CD4-positive, CD25-positive, alpha-beta regulatory T cell (primary cell): Measurements from ENCODE around the gene INHBE. TPM values are rescaled to one million over a fixed set of nuclear protein-coding genes. Genes with fewer than 3 reads are reported as not detected.
"Not testable (repeated sequence)": the region's sequence is repeated elsewhere in the genome, so short reads cannot be mapped to it uniquely, and the experiment has no call there.

Experiments
- ATAC-seq, 2 donors: fragments of 150-1000 bp; cut with Tn5 transposase; one replicate each; pipeline ENCODE4 v1.10.0; 2021; ENCODE audit warnings: low read depth in 2 of 2, moderate number of reproducible peaks in 2 of 2, moderate library complexity in 1 of 2
- DNase-seq, 3 donors: peaks; one replicate each; pipeline versions ENCODE4 v3.0.0 to v3.0.0-alpha.2; 2012 to 2022; ENCODE audit warnings: mixed read lengths in 1 of 3
- H3K27ac ChIP-seq: one replicate; pipeline ENCODE4 v1.7.0; 2013; ENCODE audit warnings: mild to moderate bottlenecking, low read length; ENCODE audit not compliant: insufficient read depth, poor library complexity, severe bottlenecking
- H3K27me3 ChIP-seq: one replicate; pipeline ENCODE4 v1.7.0; 2013; ENCODE audit warnings: low read length; ENCODE audit not compliant: control insufficient read depth, insufficient read depth
- H3K36me3 ChIP-seq: one replicate; pipeline ENCODE4 v1.7.0; 2013; ENCODE audit warnings: mild to moderate bottlenecking, low read length, moderate library complexity; ENCODE audit not compliant: control insufficient read depth, insufficient read depth
- H3K4me1 ChIP-seq: 2 replicates; pipeline ENCODE4 v1.7.0; 2013; ENCODE audit warnings: mild to moderate bottlenecking, low read length; ENCODE audit not compliant: insufficient read depth, control insufficient read depth, poor library complexity, severe bottlenecking
- H3K4me3 ChIP-seq: one replicate; pipeline ENCODE4 v1.7.0; 2013; ENCODE audit warnings: low read depth, mild to moderate bottlenecking, low read length, moderate library complexity
- H3K9me3 ChIP-seq, 2 experiments: 1 replicate in 1 of 2; 2 replicates in 1 of 2; pipeline ENCODE4 v1.7.0; 2013; ENCODE audit warnings: low read length in 2 of 2, mild to moderate bottlenecking in 1 of 2, moderate library complexity in 1 of 2; ENCODE audit not compliant: control insufficient read depth in 2 of 2
- H3K27ac Mint-ChIP-seq, 3 donors: one replicate each; pipeline ENCODE4 v1.8.0; 2020 to 2022; ENCODE audit warnings: mild to moderate bottlenecking in 3 of 3, mixed read lengths in 3 of 3, moderate library complexity in 2 of 3
- H3K27me3 Mint-ChIP-seq: one replicate; pipeline ENCODE4 v1.8.0; 2022; ENCODE audit warnings: mild to moderate bottlenecking, mixed read lengths
- H3K36me3 Mint-ChIP-seq: one replicate; pipeline ENCODE4 v1.8.0; 2020; ENCODE audit warnings: mixed read lengths
- H3K4me1 Mint-ChIP-seq, 4 donors: one replicate each; pipeline ENCODE4 v1.8.0; 2020 to 2022; ENCODE audit warnings: mixed read lengths in 4 of 4, mild to moderate bottlenecking in 1 of 4
- H3K4me3 Mint-ChIP-seq, 4 donors: one replicate each; pipeline ENCODE4 v1.8.0; 2020 to 2022; ENCODE audit warnings: mild to moderate bottlenecking in 4 of 4, mixed read lengths in 4 of 4, moderate library complexity in 3 of 4
- H3K9me3 Mint-ChIP-seq, 7 donors: one replicate each; pipeline ENCODE4 v1.8.0; 2020 to 2022; ENCODE audit warnings: mixed read lengths in 7 of 7, mild to moderate bottlenecking in 3 of 7, moderate library complexity in 2 of 7
- polyA plus RNA-seq, 4 donors: library from polyadenylated mRNA; unstranded; fragments of 300-500 nt; fragmentation: Illumina TruSeq; gene quantifications; one replicate each; pipeline ENCODE4 v1.2.3, GENCODE V29; 2021
- total RNA-seq: library from RNA; stranded (reverse); gene quantifications from one replicate; pipeline ENCODE4 v1.2.3, GENCODE V29; 2022

INHBE gene
- total and polyA plus RNA-seq, 5 donors from 2014 or later, result 0.06 TPM; not detected in 4

DNA sequence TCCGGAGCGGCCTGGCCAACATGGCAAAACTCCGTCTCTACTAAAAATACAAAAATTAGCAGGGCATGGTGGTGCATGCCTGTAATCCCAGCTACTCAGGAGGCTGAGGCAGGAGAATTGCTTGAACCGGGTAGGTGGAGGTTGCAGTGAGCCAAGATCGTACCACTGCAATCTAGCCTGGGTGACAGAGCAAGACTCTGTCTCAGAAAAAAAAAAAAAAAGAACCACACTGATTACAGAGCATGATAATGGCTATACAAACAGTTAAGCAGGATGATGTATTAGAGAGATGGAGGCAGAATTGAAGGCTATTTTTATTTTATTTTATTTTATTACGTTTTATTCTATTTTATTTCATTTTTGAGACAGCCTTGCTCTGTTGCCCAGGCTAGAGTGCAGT is 10.8 kb upstream of the INHBE start:
- not testable (repeated sequence) for H3K27ac ChIP-seq, H3K9me3 Mint-ChIP-seq, H3K4me3 Mint-ChIP-seq, H3K4me1 Mint-ChIP-seq, ATAC-seq, H3K36me3 Mint-ChIP-seq, H3K4me3 ChIP-seq, H3K4me1 ChIP-seq, DNase-seq, H3K27me3 ChIP-seq, H3K36me3 ChIP-seq, H3K27ac Mint-ChIP-seq, H3K9me3 ChIP-seq
- H3K27me3 Mint-ChIP-seq, result peaks cover 20% of the 10 kb centered on the region

DNA sequence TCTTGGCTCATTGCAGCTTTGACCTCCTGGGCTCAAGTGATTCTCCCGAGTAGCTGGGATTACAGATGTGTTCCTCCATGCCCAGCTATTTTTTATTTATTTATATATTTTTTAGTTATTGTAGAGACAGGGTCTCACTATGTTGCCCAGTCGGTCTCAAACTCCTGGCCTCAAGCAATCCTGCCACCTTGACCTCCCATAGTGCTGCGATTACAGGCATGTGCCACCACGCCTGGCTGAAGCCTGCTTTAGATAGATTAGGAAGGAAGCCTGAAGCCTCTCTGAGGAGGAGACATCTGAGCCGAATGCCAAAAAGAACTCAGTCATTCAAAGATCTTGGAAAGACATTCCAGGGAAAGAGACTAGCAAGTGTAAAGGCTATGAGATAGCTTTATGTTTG is 10.4 kb upstream of the INHBE start:
- Mint-ChIP-seq H3K36me3 (peaks cover 7% of the 10 kb centered on the region), H3K9me3 (peaks cover 3 to 10% (median 5%) of the 10 kb centered on the region in 7 donors), H3K27me3 (peaks cover 20% of the 10 kb centered on the region), H3K4me1 (peaks cover 0 to 4% (median 0%) of the 10 kb centered on the region in 4 donors), H3K27ac (no peak overlapping the region), H3K4me3 (no peak overlapping the region)
- ATAC-seq (no peak), DNase-seq (no peak)
- peaks cover 2 to 5% of the 10 kb centered on the region in 2 experiments for H3K9me3 ChIP-seq
- H3K4me1 ChIP-seq, result no peaks in the 10 kb centered on the region
- H3K27me3 ChIP-seq, result no peaks in the 10 kb centered on the region
- H3K4me3 ChIP-seq, result no peak overlapping the region
- H3K36me3 ChIP-seq, result no peaks in the 10 kb centered on the region
- H3K27ac ChIP-seq, result no peak overlapping the region

DNA sequence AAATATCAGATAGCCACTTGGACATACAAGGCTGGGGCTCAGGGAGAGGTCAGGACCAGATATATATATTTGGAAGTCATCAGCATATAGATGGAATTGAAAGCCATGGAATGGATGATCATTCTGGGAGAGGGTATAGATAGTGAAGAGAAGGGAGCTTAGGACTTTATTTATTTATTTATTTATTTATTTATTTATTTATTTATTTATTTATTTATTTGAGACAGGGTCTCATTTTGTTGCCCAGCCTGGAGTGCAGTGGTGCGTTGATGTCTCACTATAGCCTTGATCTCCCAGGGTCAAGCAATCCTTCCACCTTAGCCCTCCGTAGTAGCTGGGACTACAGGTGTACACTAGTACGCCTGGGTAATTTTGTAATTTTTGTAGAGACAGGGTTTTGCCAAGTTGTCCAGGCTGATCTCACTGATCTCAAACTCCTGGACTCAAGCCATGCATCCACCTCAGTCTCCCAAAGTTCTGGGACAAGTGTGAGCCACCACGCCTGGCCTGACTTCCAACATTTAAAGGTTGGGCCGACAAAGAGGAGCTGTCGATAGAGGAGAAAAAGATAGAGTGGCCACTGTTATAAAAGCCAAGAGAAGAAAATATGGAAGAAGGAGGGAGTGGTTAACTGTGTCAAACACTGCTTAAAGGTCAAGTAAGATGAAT is 8.7 kb upstream of the INHBE start:
- Mint-ChIP-seq H3K27me3 (peaks cover 18% of the 10 kb centered on the region), H3K9me3 (peaks cover 1 to 6% (median 4%) of the 10 kb centered on the region in 7 donors), H3K36me3 (peaks cover 7% of the 10 kb centered on the region), H3K4me1 (peaks cover 0 to 4% (median 0%) of the 10 kb centered on the region in 4 donors), H3K4me3 (no peak overlapping the region), H3K27ac (no peak overlapping the region)
- H3K27ac ChIP-seq, result no peak overlapping the region
- H3K4me1 ChIP-seq, result no peaks in the 10 kb centered on the region
- no peak overlapping the region for H3K4me3 ChIP-seq
- H3K27me3 ChIP-seq, result no peaks in the 10 kb centered on the region
- DNase-seq (no peak), ATAC-seq (no peak)
- H3K9me3 ChIP-seq, result peaks cover under 1 to 5% of the 10 kb centered on the region in 2 experiments
- H3K36me3 ChIP-seq, result no peaks in the 10 kb centered on the region

- no peak overlapping the region for H3K4me3 ChIP-seq
- Mint-ChIP-seq H3K27me3 (peaks cover 10% of the 10 kb centered on the region), H3K27ac (no peak overlapping the region), H3K36me3 (no peaks in the 10 kb centered on the region), H3K4me1 (peaks cover 0 to 4% (median 0%) of the 10 kb centered on the region in 4 donors), H3K4me3 (no peak overlapping the region), H3K9me3 (no peaks in the 10 kb centered on the region)
- no peak for ATAC-seq
- DNase-seq, result no peak
- H3K27ac ChIP-seq, result no peak overlapping the region
- no peaks in the 10 kb centered on the region for H3K4me1 ChIP-seq
- H3K9me3 ChIP-seq, result no peaks in the 10 kb centered on the region
- no peaks in the 10 kb centered on the region for H3K36me3 ChIP-seq
- H3K27me3 ChIP-seq, result no peaks in the 10 kb centered on the region
Observed at GRCh38 chr12:57448669-57449068, 6.4 kb upstream of the INHBE start.

DNA sequence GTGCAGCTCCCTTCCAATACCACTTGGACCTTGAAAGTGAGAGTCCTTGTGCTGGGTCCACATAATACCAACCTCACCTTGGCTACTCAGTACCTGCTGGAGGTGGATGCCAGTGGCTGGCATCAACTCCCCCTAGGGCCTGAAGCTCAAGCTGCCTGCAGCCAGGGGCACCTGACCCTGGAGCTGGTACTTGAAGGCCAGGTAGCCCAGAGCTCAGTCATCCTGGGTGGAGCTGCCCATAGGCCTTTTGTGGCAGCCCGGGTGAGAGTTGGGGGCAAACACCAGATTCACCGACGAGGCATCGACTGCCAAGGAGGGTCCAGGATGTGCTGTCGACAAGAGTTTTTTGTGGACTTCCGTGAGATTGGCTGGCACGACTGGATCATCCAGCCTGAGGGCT is 5.7 kb upstream of the INHBE start:
- Mint-ChIP-seq H3K36me3 (no peaks in the 10 kb centered on the region), H3K27ac (no peak overlapping the region), H3K9me3 (no peaks in the 10 kb centered on the region), H3K4me3 (no peak overlapping the region), H3K4me1 (peaks cover 0 to 4% (median 0%) of the 10 kb centered on the region in 4 donors), H3K27me3 (peaks cover 10% of the 10 kb centered on the region)
- no peak for DNase-seq
- no peak overlapping the region for H3K27ac ChIP-seq
- no peaks in the 10 kb centered on the region for H3K36me3 ChIP-seq
- no peaks in the 10 kb centered on the region for H3K27me3 ChIP-seq
- ATAC-seq, result no peak
- no peaks in the 10 kb centered on the region for H3K9me3 ChIP-seq
- H3K4me3 ChIP-seq, result no peak overlapping the region
- H3K4me1 ChIP-seq, result no peaks in the 10 kb centered on the region

DNA sequence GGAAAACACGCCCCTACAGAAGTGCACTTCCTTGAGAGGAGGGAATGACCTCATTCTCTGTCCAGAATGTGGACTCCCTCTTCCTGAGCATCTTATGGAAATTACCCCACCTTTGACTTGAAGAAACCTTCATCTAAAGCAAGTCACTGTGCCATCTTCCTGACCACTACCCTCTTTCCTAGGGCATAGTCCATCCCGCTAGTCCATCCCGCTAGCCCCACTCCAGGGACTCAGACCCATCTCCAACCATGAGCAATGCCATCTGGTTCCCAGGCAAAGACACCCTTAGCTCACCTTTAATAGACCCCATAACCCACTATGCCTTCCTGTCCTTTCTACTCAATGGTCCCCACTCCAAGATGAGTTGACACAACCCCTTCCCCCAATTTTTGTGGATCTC is 5.0 kb upstream of the INHBE start:
- no peak overlapping the region for H3K27ac Mint-ChIP-seq
- Histone ChIP-seq H3K4me3 (no peak overlapping the region), H3K4me1 (no peaks in the 10 kb centered on the region), H3K36me3 (no peaks in the 10 kb centered on the region), H3K27ac (no peak overlapping the region), H3K27me3 (no peaks in the 10 kb centered on the region), H3K9me3 (no peaks in the 10 kb centered on the region)
- peaks cover 9% of the 10 kb centered on the region for H3K27me3 Mint-ChIP-seq
- no peaks in the 10 kb centered on the region for H3K36me3 Mint-ChIP-seq
- no peaks in the 10 kb centered on the region for H3K9me3 Mint-ChIP-seq
- H3K4me3 Mint-ChIP-seq, result no peak overlapping the region
- ATAC-seq (no peak), DNase-seq (no peak)
- H3K4me1 Mint-ChIP-seq, result peaks cover 0 to under 1% (median 0%) of the 10 kb centered on the region in 4 donors

GRCh38 chr12:57451233-57451778 is 3.8 kb upstream of the INHBE start:
- Mint-ChIP-seq H3K4me3 (no peak overlapping the region), H3K9me3 (no peaks in the 10 kb centered on the region), H3K4me1 (peaks cover 0 to 6% (median 4%) of the 10 kb centered on the region in 4 donors), H3K27me3 (peaks cover 10% of the 10 kb centered on the region), H3K27ac (peak overlapping the region in 1 of 3 donors; percentile 20), H3K36me3 (no peaks in the 10 kb centered on the region)
- Histone ChIP-seq H3K4me1 (no peaks in the 10 kb centered on the region), H3K27ac (no peak overlapping the region), H3K4me3 (no peak overlapping the region), H3K27me3 (no peaks in the 10 kb centered on the region), H3K36me3 (no peaks in the 10 kb centered on the region), H3K9me3 (no peaks in the 10 kb centered on the region)
- DNase-seq (no peak), ATAC-seq (no peak)
